Measurements from ENCODE around the gene CSF1R. TPM values are rescaled to one million over a fixed set of nuclear protein-coding genes. Genes with fewer than 3 reads are reported as not detected.
A peak's percentile ranks its signal among the peaks of the same experiment; 100 is the strongest.
"Not testable (repeated sequence)": the region's sequence is repeated elsewhere in the genome, so short reads cannot be mapped to it uniquely, and the experiment has no call there.

The CSF1R gene
- total and polyA plus RNA-seq, 7 donors, result 1.2 to 20.0 (median 4.2) TPM

DNA sequence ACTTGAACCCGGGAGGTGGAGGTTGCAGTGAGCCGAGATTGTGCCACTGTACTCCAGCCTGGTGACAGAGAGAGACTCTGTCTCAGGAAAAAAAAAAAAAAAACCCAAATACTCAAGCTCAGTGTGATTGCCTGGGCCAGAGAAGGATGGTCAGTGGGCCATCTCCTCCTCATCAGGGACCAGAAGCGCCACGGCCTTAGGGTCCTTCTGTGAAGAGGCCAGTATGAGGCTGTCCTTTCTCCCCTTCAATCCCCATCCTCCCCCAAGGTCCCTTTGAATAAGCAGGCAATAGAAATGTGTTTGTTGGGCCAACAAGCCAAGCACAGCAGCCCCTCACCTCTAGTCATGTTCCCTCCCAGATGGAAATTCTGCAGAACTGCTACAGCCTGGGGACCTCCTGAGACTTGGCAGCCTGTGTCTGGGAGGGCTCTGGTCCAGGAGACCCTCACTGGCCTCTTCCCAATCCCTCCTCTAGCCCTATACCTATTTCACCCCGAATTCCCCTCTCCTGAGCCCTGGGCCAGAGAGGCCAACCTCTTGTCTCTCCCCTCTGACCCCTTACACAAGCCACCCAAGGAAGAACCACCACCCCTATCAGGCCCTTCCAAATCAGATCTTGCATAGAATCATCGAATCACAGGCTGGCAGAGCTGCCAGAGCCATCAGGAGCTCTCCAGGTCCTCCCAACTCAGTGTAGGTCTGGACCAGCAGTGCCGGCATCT, 1.0 kb downstream of the CSF1R start:
- Histone ChIP-seq H3K36me3 (ENCODE audit: insufficient read depth in 1 of 2, low read depth in 1 of 2) (no peaks in the 10 kb centered on the region), H3K27me3 (ENCODE audit: insufficient read depth in 3 of 3, low read length in 2 of 3) (no peaks in the 10 kb centered on the region), H3K4me3 (peak overlapping the region; percentile 44), H3K9me3 (no peaks in the 10 kb centered on the region), H3K4me1 (no peaks in the 10 kb centered on the region), H3K27ac (no peak overlapping the region)
- intact Hi-C loops (cut with DNase I), result no loop called here
- WGBS, 3 donors, result 78 to 88% (median 83%) methylated on average over 6 to 7 of the region's 7 CpGs
- TF ChIP-seq, protein P1, sequence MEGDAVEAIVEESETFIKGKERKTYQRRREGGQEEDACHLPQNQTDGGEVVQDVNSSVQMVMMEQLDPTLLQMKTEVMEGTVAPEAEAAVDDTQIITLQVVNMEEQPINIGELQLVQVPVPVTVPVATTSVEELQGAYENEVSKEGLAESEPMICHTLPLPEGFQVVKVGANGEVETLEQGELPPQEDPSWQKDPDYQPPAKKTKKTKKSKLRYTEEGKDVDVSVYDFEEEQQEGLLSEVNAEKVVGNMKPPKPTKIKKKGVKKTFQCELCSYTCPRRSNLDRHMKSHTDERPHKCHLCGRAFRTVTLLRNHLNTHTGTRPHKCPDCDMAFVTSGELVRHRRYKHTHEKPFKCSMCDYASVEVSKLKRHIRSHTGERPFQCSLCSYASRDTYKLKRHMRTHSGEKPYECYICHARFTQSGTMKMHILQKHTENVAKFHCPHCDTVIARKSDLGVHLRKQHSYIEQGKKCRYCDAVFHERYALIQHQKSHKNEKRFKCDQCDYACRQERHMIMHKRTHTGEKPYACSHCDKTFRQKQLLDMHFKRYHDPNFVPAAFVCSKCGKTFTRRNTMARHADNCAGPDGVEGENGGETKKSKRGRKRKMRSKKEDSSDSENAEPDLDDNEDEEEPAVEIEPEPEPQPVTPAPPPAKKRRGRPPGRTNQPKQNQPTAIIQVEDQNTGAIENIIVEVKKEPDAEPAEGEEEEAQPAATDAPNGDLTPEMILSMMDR (IDR thresholded peaks at IDR 0.05), result no peak
- no peak for ATAC-seq
- DNase-seq, result no peak

DNA sequence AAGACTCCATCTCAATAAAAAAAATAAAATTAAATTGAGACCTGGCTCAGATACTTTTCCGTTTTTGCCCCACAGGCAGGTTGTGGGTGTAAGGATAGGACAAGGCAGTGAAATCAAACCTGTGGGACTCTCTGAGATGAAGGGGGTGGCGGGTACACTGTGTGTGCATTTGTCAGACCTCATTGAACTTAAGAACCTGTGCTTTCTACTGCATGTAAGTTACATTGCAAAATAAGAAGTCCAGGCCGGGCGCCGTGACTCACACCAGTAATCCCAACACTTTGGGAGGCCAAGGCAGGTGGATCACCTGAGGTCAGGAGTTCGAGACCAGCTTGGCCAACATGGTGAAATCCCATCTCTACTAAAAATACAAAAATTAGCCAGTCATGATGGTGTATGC, 1.6 kb downstream of the CSF1R start:
- peak overlapping the region; percentile 44 for H3K4me3 ChIP-seq
- WGBS, 3 donors, result 91 to 95% (median 92%) methylated on average over 6 of the region's 6 CpGs
- intact Hi-C loops (cut with DNase I), result not testable (repeated sequence)

DNA sequence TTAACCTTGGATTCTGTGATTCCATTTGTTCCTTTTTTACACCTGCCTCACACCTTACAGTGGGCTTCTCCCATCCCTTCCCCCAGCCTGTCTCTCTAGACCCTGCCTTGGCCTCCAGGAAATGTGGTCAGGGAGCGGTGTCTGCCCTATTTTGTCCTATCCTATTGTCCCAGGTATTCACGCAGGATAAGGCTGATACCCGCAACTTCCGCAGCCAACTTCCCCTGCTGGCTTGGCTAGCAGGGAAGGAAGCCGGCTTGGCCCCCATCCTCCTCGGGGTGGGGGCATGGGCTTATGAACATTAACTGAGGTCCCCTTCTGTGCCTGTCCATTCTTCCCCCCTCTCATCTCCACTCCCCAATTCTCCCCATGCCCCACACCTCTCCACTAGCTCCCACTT, 3.5 kb downstream of the CSF1R start:
- Histone ChIP-seq H3K4me1 (no peaks in the 10 kb centered on the region), H3K27me3 (ENCODE audit: insufficient read depth in 3 of 3, low read length in 2 of 3) (no peaks in the 10 kb centered on the region), H3K36me3 (ENCODE audit: insufficient read depth in 1 of 2, low read depth in 1 of 2) (no peaks in the 10 kb centered on the region), H3K27ac (no peak overlapping the region), H3K9me3 (no peaks in the 10 kb centered on the region), H3K4me3 (peak overlapping the region; percentile 0)
- WGBS, 3 donors, result 68 to 75% (median 75%) methylated on average over 6 of the region's 6 CpGs
- intact Hi-C loops (cut with DNase I), result no loop called here
- ATAC-seq (no peak), DNase-seq (no peak)
- TF ChIP-seq, protein P1 (IDR thresholded peaks at IDR 0.05), result no peak

More for the DNA sequence above, 1.6 kb downstream of the CSF1R start:
- not testable (repeated sequence) for H3K9me3 ChIP-seq; H3K27me3 ChIP-seq (ENCODE audit: insufficient read depth in 3 of 3, low read length in 2 of 3); DNase-seq; H3K4me1 ChIP-seq; H3K36me3 ChIP-seq (ENCODE audit: insufficient read depth in 1 of 2, low read depth in 1 of 2); ATAC-seq; H3K27ac ChIP-seq

DNA sequence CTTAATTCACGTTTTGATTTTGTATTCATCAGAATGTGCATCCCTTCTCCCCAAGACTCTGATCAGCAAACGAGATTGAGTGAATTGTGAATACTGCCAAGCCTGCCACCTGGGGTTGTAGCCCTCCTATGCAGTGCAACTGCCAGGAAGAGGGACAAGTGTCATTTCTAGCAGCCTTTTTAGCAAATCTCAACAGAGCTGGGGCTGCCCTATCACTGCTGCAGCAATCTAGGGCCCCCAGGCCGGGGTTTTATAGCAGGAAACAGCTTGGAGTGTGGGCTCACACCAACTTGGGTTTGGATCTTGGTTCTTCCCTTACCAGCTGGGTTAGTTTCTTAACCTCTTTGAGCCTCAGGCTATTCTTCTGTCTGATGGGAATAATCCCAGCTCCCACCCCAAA, 4.0 kb downstream of the CSF1R start:
- 53 to 64% (median 57%) methylated on average over 3 of the region's 3 CpGs for WGBS, 3 donors
- Histone ChIP-seq H3K4me3 (peak overlapping the region; percentile 0), H3K27me3 (ENCODE audit: insufficient read depth in 3 of 3, low read length in 2 of 3) (no peaks in the 10 kb centered on the region), H3K4me1 (no peaks in the 10 kb centered on the region), H3K36me3 (ENCODE audit: insufficient read depth in 1 of 2, low read depth in 1 of 2) (no peaks in the 10 kb centered on the region), H3K27ac (no peak overlapping the region), H3K9me3 (no peaks in the 10 kb centered on the region)
- no peak for ATAC-seq
- DNase-seq, result no peak
- intact Hi-C loops (cut with DNase I), result no loop called here
- TF ChIP-seq, protein P1 (IDR thresholded peaks at IDR 0.05), result no peak

DNA sequence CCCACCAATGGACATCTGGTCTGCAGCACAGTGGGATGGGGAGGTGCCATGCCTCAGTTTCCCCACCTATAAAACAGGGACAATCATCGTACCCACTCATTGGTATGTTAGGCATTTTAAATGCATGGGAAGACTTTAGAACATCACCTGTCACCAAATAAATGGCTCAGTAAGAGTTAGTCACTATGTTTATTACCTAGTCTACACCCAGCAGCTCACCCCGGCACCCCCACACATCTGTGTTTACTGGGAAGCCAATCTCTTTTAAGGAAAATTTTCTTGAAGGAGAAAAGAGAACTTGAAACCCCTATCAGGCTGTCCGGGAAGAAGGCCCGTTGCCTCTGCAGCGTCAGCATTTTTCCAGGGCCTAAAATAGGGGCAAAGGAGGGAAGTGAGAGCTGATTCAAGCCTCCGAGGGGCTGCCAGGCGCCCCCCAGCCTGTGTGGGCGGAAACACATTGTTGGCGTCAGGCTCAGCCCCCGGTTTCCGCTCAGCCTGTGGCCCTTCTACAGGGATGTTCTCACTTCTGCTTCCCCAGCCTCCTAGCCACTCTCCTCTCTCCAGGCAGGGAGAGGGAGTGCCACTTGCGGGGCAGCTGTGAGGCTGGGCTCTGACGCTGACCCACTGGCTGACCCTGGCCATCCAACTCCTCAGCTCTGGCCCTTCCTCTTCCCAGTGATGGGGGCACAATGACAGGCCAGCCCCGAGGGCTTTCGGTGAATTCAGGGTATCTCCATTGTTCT, 4.6 kb downstream of the CSF1R start:
- TF ChIP-seq, protein P1 (IDR thresholded peaks at IDR 0.05), result no peak
- H3K36me3 ChIP-seq (ENCODE audit: insufficient read depth in 1 of 2, low read depth in 1 of 2), result no peaks in the 10 kb centered on the region
- intact Hi-C loops (cut with DNase I), result no loop called here
- no peaks in the 10 kb centered on the region for H3K4me1 ChIP-seq
- peak overlapping the region; percentile 0 for H3K4me3 ChIP-seq
- DNase-seq (peak; percentile 59 to 76), ATAC-seq (peak; percentile 43 to 63 (median 49))
- H3K9me3 ChIP-seq, result no peaks in the 10 kb centered on the region
- H3K27ac ChIP-seq, result no peak overlapping the region
- WGBS, 3 donors, result 22 to 27% (median 27%) methylated on average over 14 to 15 of the region's 15 CpGs
- no peaks in the 10 kb centered on the region for H3K27me3 ChIP-seq (ENCODE audit: insufficient read depth in 3 of 3, low read length in 2 of 3)

Measured in psoas muscle (tissue), 8 donors.